ENCODE results near the gene CEP162. TPM values are rescaled to one million over a fixed set of nuclear protein-coding genes. Genes with fewer than 3 reads are reported as not detected.

The CEP162 gene
- polyA plus RNA-seq, 3 donors, result 2.3 to 5.5 (median 2.4) TPM

Other genes with a start within 250 kb of the CEP162 start
- 1 to 10 TPM in 1 of 3 donors, under 1 TPM in 2; 0.54 to 2.0 (median 0.56) TPM for gene MRAP2, start 193.9 kb downstream of the CEP162 start, polyA plus RNA-seq